GM12878 (cell line): ENCODE measurements around the gene ZNF423. TPM values are rescaled to one million over a fixed set of nuclear protein-coding genes. Genes with fewer than 3 reads are reported as not detected.

Experiments
- ATAC-seq: fragments of 200-7000 bp; cut with Tn5 transposase; 3 replicates; pipeline ENCODE4 v1.9.1; 2020; ENCODE audit warnings: mild to moderate bottlenecking, moderate library complexity
- BruUV-seq: library from RNA; stranded (reverse); fragments of 400-500 nt; replicated peaks from 2 replicates; lab custom pipeline; 2021; lab: Mats Ljungman, UMichigan
- CTCF ChIA-PET: fragments of 300-600 bp; sonication (Branson Sonifier 250); formaldehyde crosslinking; extraction: SDS; loops from one replicate; lab custom pipeline; 2021; ENCODE audit warnings: inconsistent platforms; lab: Yijun Ruan, JAX
- POLR2A ChIA-PET: fragments of 350-600 bp; formaldehyde crosslinking; extraction: SDS; loops from one replicate; lab custom pipeline; 2021; ENCODE audit warnings: inconsistent platforms; lab: Charles Lee
- RAD21 ChIA-PET: fragments of 300-600 bp; sonication (Branson Sonifier 250); formaldehyde crosslinking; loops from one replicate; lab custom pipeline; 2023; ENCODE audit warnings: antibody characterized with exemption; ENCODE audit not compliant: unreplicated experiment; lab: Charles Lee
- SMC1A ChIA-PET: fragments of 300-600 bp; sonication (Branson Sonifier 250); formaldehyde crosslinking; loops from one replicate; lab custom pipeline; 2023; ENCODE audit not compliant: unreplicated experiment, uncharacterized antibody; lab: Charles Lee
- DNase-seq: peaks from one replicate; pipeline ENCODE4 v3.0.0-alpha.2; 2011; ENCODE audit warnings: low read depth, low spot score
- FAIRE-seq: peaks from 3 replicates; lab custom pipeline; 2011; peaks lifted over from hg19 to GRCh38; lab: Jason Lieb, UNC
- H2AFZ ChIP-seq: 2 replicates; pipeline ENCODE4 v1.6.0; 2011; ENCODE audit warnings: low read depth, low read length, control low read depth; ENCODE audit not compliant: control insufficient read depth
- H3K27ac ChIP-seq: 2 replicates; pipeline ENCODE4 v1.5.1; 2011; ENCODE audit warnings: control low read depth; ENCODE audit not compliant: control insufficient read depth, insufficient read depth
- H3K27me3 ChIP-seq, 2 experiments: replicated peaks in 1 of 2; 2 replicates each; pipeline versions ENCODE4 v1.6.0 to v1.6.1; 2011; ENCODE audit warnings: low read length in 1 of 2; ENCODE audit not compliant: control insufficient read depth in 2 of 2, insufficient read depth in 2 of 2
- H3K36me3 ChIP-seq, 2 experiments: 2 replicates each; pipeline ENCODE4 v1.5.1; 2011; ENCODE audit warnings: low read length in 1 of 2; ENCODE audit not compliant: control insufficient read depth in 2 of 2, insufficient read depth in 2 of 2
- H3K4me1 ChIP-seq: 2 replicates; pipeline ENCODE4 v1.6.1; 2011; ENCODE audit warnings: mild to moderate bottlenecking, low read length, moderate library complexity, mixed read lengths; ENCODE audit not compliant: control insufficient read depth, insufficient read depth
- H3K4me2 ChIP-seq: 2 replicates; pipeline ENCODE4 v1.6.0; 2011; ENCODE audit warnings: control low read depth; ENCODE audit not compliant: control insufficient read depth, insufficient read depth
- H3K4me3 ChIP-seq: fragments of 200-600 bp; sonication (generic); 2 replicates; pipeline ENCODE4 v1.5.1; 2016
- H3K79me2 ChIP-seq: 2 replicates; pipeline ENCODE4 v1.6.0; 2011; ENCODE audit warnings: low read length; ENCODE audit not compliant: control insufficient read depth, insufficient read depth
- H3K9ac ChIP-seq: 2 replicates; pipeline ENCODE4 v1.8.0; 2011; ENCODE audit warnings: low read length, control low read depth, mixed read lengths; ENCODE audit not compliant: control insufficient read depth, insufficient read depth
- H3K9me3 ChIP-seq: replicated peaks from 3 replicates; pipeline ENCODE4 v1.5.1; 2011; ENCODE audit warnings: mild to moderate bottlenecking, low read length; ENCODE audit not compliant: control insufficient read depth, insufficient read depth
- H4K20me1 ChIP-seq: 2 replicates; pipeline ENCODE4 v1.6.0; 2011; ENCODE audit not compliant: control insufficient read depth, insufficient read depth
- BCL11A ChIP-seq: IDR thresholded peaks from 2 replicates; pipeline ENCODE4 v1.6.1; 2011; ENCODE audit warnings: low read depth, low read length
- ELK1 ChIP-seq: IDR thresholded peaks from 2 replicates; pipeline ENCODE4 v1.6.1; 2012; ENCODE audit warnings: low read depth, low read length, improper control_type of control experiment
- FOXK2 ChIP-seq: fragments of 450-650 bp; IDR thresholded peaks from 2 replicates; pipeline ENCODE4 v1.6.1; 2017; ENCODE audit warnings: mild to moderate bottlenecking, moderate library complexity
- GATAD2B ChIP-seq: fragments of 450-650 bp; conservative IDR thresholded peaks from 2 replicates; pipeline ENCODE4 v1.6.1; 2017; ENCODE audit warnings: low read depth, mild to moderate bottlenecking, moderate library complexity
- IKZF2 ChIP-seq, 2 experiments: fragments of 450-650 bp; IDR thresholded peaks; 2 replicates each; pipeline ENCODE4 v1.6.1; 2017; ENCODE audit warnings: mild to moderate bottlenecking in 2 of 2, moderate library complexity in 2 of 2
- MEF2A ChIP-seq: IDR thresholded peaks from 2 replicates; pipeline ENCODE4 v1.6.1; 2011; ENCODE audit warnings: low read depth, mild to moderate bottlenecking, low read length, moderate library complexity; ENCODE audit not compliant: insufficient read depth
- PKNOX1 ChIP-seq: fragments of 450-650 bp; IDR thresholded peaks from 2 replicates; pipeline ENCODE4 v1.6.1; 2016; ENCODE audit warnings: mild to moderate bottlenecking
- RAD51 ChIP-seq: fragments of 450-650 bp; IDR thresholded peaks from 2 replicates; pipeline ENCODE4 v1.6.1; 2016; ENCODE audit warnings: moderate library complexity, mild to moderate bottlenecking, inconsistent platforms
- YY1 ChIP-seq: IDR thresholded peaks from 2 replicates; pipeline ENCODE4 v1.6.1; 2011; ENCODE audit warnings: low read depth, mild to moderate bottlenecking, low read length
- ZNF207 ChIP-seq: fragments of 450-650 bp; IDR thresholded peaks from 2 replicates; pipeline ENCODE4 v1.6.1; 2014; ENCODE audit warnings: antibody characterized with exemption, mild to moderate bottlenecking, borderline replicate concordance
- ZNF622 ChIP-seq: fragments of 450-650 bp; IDR thresholded peaks from 2 replicates; pipeline ENCODE4 v1.6.1; 2017; ENCODE audit warnings: mild to moderate bottlenecking, inconsistent platforms
- ZSCAN29 ChIP-seq: fragments of 450-650 bp; IDR thresholded peaks from 2 replicates; pipeline ENCODE4 v1.6.1; 2017; ENCODE audit warnings: mild to moderate bottlenecking, moderate library complexity
- WGBS: methylation state at CpG from one replicate; pipeline ENCODE4 v1.1.6; 2016; ENCODE audit warnings: low lambda C conversion rate; ENCODE audit not compliant: insufficient replicate concordance, insufficient coverage; ENCODE audit errors: missing lambda C conversion rate; 5-methylcytosine and 5-hydroxymethylcytosine counted together
- in situ Hi-C: fragments of 300-500 bp; cut with MboI; formaldehyde crosslinking; loops from 9 replicates; pipeline ENCODE4 v1.14.3; 2018; ENCODE audit warnings: mixed read lengths
- intact Hi-C: fragments of 100-400 bp; cut with micrococcal nuclease; formaldehyde crosslinking; loops from one replicate; pipeline ENCODE4 v1.14.2; 2022; ENCODE audit not compliant: unreplicated experiment
- polyA plus RNA-seq, 11 experiments: library from polyadenylated mRNA; depleted of rRNA in 4 of 11; unstranded in 6 of 11; stranded (reverse) in 5 of 11; fragments of >200 nt; fragmentation: Nextera tagmentation in 4 of 11; fragmentation: Illumina TruSeq in 1 of 11; extraction: Ambion mirVana in 4 of 11; extraction: Trizol in 1 of 11; gene quantifications; 1 replicate in 1 of 11; 2 replicates in 10 of 11; pipeline versions ENCODE4 v1.2.1 to v1.2.3, GENCODE V29; 2011 to 2016; ENCODE audit warnings: inconsistent platforms in 2 of 11, missing spikeins in 2 of 11, low read depth in 1 of 11
- total RNA-seq, 4 experiments: library from RNA; depleted of rRNA in 3 of 4; stranded (reverse); fragments of >200 nt in 3 of 4; fragmentation: Illumina TruSeq in 1 of 4; extraction: Trizol in 1 of 4; gene quantifications; 2 replicates each; pipeline versions ENCODE4 v1.2.1 to v1.2.3, GENCODE V29; 2013 to 2021
- TF ChIP-seq, protein P1 (sequence below): fragments of 450-650 bp; IDR thresholded peaks from 2 replicates; pipeline ENCODE4 v1.6.1; 2017; ENCODE audit warnings: mild to moderate bottlenecking

Gene ZNF423
- total and polyA plus RNA-seq, 10 of the 15 experiments (the other 5 are each of a cell fraction or from before 2014, with no cell fraction given), result 0.03 to 0.64 (median 0.10) TPM

DNA sequence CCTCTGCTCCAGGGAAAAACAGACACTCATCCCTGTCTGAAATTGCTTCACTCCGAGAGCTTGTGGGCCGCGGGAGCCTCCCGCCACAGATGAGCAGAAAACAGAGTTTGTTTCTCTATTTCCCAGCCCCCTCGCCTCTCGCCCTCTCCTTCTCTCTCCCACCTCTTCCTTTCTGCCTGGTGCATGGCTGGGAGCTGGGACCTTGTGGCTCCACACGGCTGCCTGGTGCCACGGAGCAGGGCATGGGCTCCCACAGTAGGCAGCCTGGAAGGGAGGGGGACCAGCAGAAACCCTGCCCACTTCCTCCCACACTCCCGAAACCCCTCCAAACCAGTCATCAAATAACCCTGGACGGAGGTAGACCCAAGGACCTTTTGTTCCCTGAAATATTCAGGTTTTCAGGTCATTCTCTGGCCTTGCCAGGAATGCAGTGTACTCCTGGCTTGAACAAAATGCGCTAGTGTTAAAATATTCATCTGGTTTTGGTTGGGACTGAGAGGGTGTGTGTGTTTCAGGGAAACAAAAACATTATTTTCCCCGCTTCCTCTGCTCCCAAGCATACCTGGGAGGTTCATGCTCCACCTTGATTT is 277.4 kb downstream of the ZNF423 start:
- no peak for ATAC-seq
- Histone ChIP-seq H4K20me1 (no peaks in the 10 kb centered on the region), H3K9me3 (no peaks in the 10 kb centered on the region), H3K27ac (no peak overlapping the region), H3K79me2 (no peaks in the 10 kb centered on the region), H2AFZ (no peak overlapping the region), H3K4me3 (no peak overlapping the region), H3K36me3 (no peaks in the 10 kb centered on the region), H3K27me3 (no peaks in the 10 kb centered on the region), H3K4me2 (no peak overlapping the region), H3K4me1 (peaks cover 18% of the 10 kb centered on the region), H3K9ac (no peak overlapping the region)
- DNase-seq, result no peak
- POLR2A ChIA-PET, result no interaction called here
- in situ Hi-C loops (no loop called here), intact Hi-C loops (no loop called here)
- no peak for TF ChIP-seq YY1
- no peak for TF ChIP-seq BCL11A
- no peak for TF ChIP-seq ZNF622
- TF ChIP-seq, protein P1, sequence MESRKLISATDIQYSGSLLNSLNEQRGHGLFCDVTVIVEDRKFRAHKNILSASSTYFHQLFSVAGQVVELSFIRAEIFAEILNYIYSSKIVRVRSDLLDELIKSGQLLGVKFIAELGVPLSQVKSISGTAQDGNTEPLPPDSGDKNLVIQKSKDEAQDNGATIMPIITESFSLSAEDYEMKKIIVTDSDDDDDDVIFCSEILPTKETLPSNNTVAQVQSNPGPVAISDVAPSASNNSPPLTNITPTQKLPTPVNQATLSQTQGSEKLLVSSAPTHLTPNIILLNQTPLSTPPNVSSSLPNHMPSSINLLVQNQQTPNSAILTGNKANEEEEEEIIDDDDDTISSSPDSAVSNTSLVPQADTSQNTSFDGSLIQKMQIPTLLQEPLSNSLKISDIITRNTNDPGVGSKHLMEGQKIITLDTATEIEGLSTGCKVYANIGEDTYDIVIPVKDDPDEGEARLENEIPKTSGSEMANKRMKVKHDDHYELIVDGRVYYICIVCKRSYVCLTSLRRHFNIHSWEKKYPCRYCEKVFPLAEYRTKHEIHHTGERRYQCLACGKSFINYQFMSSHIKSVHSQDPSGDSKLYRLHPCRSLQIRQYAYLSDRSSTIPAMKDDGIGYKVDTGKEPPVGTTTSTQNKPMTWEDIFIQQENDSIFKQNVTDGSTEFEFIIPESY, result no peak
- TF ChIP-seq IKZF2 (IDR thresholded peaks at IDR 0.05), result no peak
- TF ChIP-seq ZNF207, result no peak
- TF ChIP-seq ELK1, result no peak
- no peak for TF ChIP-seq MEF2A
- no peak for TF ChIP-seq GATAD2B
- no peak for TF ChIP-seq ZSCAN29
- TF ChIP-seq FOXK2, result no peak
- TF ChIP-seq PKNOX1, result no peak
- TF ChIP-seq RAD51, result no peak
- BruUV-seq, result no TSS peak
- SMC1A ChIA-PET, result no interaction called here
- WGBS, result 35% methylated on average over 12 of the region's 12 CpGs
- CTCF ChIA-PET, result no interaction called here
- no peak for FAIRE-seq
- RAD21 ChIA-PET, result no interaction called here
